Measurements from ENCODE around the gene SYPL2. TPM values are rescaled to one million over a fixed set of nuclear protein-coding genes. Genes with fewer than 3 reads are reported as not detected.

Gene SYPL2
- total RNA-seq, 1 experiment from 2014 or later, result not detected

DNA sequence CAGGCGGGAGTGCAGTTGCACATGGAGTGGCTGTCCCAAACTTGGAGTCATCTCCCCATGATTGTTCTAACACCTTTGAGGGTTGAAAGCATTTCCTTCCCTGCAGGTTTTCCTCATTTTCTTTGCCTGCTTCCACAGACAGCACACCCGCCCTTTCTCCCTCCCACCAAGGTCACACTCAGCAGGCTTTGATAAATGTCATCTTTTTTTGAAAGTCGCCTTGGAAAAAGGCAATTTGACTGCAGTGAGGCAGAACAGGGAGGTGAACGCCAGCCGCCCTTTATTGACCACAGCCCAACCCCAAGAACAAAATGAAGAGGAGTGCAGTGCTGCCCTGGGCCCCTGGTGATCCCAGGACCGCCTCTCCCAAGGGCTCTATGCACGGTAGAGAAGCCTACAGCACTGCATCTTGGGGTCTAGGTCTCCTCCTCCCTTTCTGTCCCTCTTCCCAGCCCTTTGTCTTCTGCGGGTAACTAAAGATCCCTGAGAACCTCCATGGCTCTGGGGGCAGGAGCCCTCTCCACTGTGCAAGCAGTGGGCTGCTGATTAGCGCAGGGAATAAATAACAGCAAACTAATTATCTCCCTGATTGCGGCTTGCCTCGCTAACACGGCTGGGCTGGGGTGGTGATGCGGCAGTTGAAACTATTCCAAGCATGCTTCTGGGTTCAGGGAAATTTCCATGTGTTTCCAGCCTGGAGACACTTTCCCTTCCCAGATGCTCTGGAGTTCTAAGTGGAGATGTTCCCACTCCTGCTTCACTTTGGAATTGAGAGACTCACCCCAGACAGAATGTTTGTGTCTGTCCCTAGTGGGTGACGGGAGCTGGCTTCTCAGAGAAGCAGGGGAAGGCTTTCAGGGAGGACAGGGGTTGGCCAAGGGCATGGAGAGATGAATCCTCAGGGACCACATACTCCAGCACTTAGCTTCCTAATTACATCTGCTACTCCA lies 54.9 kb downstream of the SYPL2 start:
- no TSS peak for BruUV-seq (replicated peaks)
- Histone ChIP-seq H3K4me1 (ENCODE audit: insufficient read depth, low read length) (no peaks in the 10 kb centered on the region), H3K4me3 (ENCODE audit: low read length) (no peak overlapping the region), H3K9ac (ENCODE audit: low read length) (no peak overlapping the region), H3K9me3 (ENCODE audit: low read length) (no peaks in the 10 kb centered on the region), H3K79me2 (ENCODE audit: low read length) (no peaks in the 10 kb centered on the region), H4K20me1 (ENCODE audit: low read length) (no peaks in the 10 kb centered on the region), H3K4me2 (ENCODE audit: low read length) (no peak overlapping the region), H3K36me3 (ENCODE audit: low read depth, low read length) (no peaks in the 10 kb centered on the region), H3F3A (ENCODE audit: low read length, unreplicated experiment) (no peaks in the 10 kb centered on the region), H3K9me2 (replicated peaks; ENCODE audit: low read length) (no peaks in the 10 kb centered on the region), H3K27ac (ENCODE audit: low read length) (no peak overlapping the region), H2AFZ (ENCODE audit: low read length) (no peak overlapping the region), H3K27me3 (ENCODE audit: low read length) (no peaks in the 10 kb centered on the region)
- intact Hi-C loops (cut with micrococcal nuclease), result no loop called here
- ATAC-seq (no peak), DNase-seq (no peak)
- POLR2A ChIA-PET (ENCODE audit: unreplicated experiment), result no interaction called here
- CTCF ChIA-PET, result no interaction called here
- TF ChIP-seq, protein P1, sequence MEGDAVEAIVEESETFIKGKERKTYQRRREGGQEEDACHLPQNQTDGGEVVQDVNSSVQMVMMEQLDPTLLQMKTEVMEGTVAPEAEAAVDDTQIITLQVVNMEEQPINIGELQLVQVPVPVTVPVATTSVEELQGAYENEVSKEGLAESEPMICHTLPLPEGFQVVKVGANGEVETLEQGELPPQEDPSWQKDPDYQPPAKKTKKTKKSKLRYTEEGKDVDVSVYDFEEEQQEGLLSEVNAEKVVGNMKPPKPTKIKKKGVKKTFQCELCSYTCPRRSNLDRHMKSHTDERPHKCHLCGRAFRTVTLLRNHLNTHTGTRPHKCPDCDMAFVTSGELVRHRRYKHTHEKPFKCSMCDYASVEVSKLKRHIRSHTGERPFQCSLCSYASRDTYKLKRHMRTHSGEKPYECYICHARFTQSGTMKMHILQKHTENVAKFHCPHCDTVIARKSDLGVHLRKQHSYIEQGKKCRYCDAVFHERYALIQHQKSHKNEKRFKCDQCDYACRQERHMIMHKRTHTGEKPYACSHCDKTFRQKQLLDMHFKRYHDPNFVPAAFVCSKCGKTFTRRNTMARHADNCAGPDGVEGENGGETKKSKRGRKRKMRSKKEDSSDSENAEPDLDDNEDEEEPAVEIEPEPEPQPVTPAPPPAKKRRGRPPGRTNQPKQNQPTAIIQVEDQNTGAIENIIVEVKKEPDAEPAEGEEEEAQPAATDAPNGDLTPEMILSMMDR (conservative IDR thresholded peaks at IDR 0.05; ENCODE audit: low read depth, low read length), result no peak
- no peak for TF ChIP-seq EZH2 (IDR thresholded peaks at IDR 0.05; ENCODE audit: low read length, unreplicated experiment)
- no peak for TF ChIP-seq EZH2phosphoT487 (IDR thresholded peaks at IDR 0.05; ENCODE audit: borderline replicate concordance, low read length)

DNA sequence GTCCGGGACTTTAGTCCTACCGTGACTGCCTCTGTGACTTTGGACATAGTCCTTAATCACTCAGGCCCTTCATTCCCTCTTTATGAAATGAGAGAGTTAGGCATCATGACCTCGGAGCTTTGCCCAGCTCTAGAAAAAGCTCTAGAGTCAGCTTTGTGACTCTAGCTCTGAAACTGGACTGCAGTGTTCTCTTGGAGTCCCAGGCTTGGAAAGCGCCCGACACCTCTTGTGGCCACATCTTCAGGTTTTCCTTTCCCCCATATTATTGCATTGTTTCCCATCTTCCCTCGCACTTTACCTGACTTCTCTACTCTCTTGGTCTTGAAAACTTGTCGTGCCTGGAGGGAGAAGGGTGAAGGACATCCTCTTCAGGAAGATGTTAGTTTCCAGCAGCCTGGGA lies 55.7 kb downstream of the SYPL2 start:
- Histone ChIP-seq H3K9me2 (replicated peaks; ENCODE audit: low read length) (no peaks in the 10 kb centered on the region), H3F3A (ENCODE audit: low read length, unreplicated experiment) (no peaks in the 10 kb centered on the region), H4K20me1 (ENCODE audit: low read length) (no peaks in the 10 kb centered on the region), H3K4me3 (ENCODE audit: low read length) (no peak overlapping the region), H3K27me3 (ENCODE audit: low read length) (0 out of 2 replicates have a peak, but pooled peaks cover 7% of the 10 kb centered on the region), H3K27ac (ENCODE audit: low read length) (no peak overlapping the region), H3K4me2 (ENCODE audit: low read length) (no peak overlapping the region), H3K79me2 (ENCODE audit: low read length) (no peaks in the 10 kb centered on the region), H3K36me3 (ENCODE audit: low read depth, low read length) (no peaks in the 10 kb centered on the region), H2AFZ (ENCODE audit: low read length) (no peak overlapping the region), H3K9ac (ENCODE audit: low read length) (no peak overlapping the region), H3K9me3 (ENCODE audit: low read length) (no peaks in the 10 kb centered on the region), H3K4me1 (ENCODE audit: insufficient read depth, low read length) (no peaks in the 10 kb centered on the region)
- BruUV-seq (replicated peaks), result no TSS peak
- CTCF ChIA-PET, result no interaction called here
- ATAC-seq, result no peak
- POLR2A ChIA-PET (ENCODE audit: unreplicated experiment), result no interaction called here
- intact Hi-C loops (cut with micrococcal nuclease), result no loop called here
- DNase-seq, result no peak
- TF ChIP-seq EZH2phosphoT487 (IDR thresholded peaks at IDR 0.05; ENCODE audit: borderline replicate concordance, low read length) (no peak), EZH2 (IDR thresholded peaks at IDR 0.05; ENCODE audit: low read length, unreplicated experiment) (no peak)
- TF ChIP-seq, protein P1 (conservative IDR thresholded peaks at IDR 0.05; ENCODE audit: low read depth, low read length), result no peak

DNA sequence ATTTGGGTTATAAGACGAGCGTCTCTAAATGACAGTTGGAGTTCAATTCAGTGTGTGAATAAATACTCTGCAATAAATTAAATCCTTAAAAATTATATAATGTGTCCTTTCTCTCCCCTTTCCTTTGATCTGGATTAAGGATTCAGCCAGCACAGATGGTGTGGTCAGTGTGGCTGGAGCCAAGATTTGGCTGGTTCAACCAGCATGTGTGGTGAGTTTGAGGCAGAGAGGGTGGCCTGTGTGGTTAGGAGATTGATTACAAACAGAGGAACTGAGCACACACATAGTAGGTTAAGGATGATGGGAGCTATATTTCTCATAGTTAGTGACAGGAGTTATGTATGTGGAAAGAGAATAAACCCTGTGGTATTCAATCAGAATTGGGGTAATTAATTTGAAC lies 57.4 kb downstream of the SYPL2 start:
- Histone ChIP-seq H3K4me2 (ENCODE audit: low read length) (no peak overlapping the region), H3F3A (ENCODE audit: low read length, unreplicated experiment) (no peaks in the 10 kb centered on the region), H3K9ac (ENCODE audit: low read length) (no peak overlapping the region), H3K27ac (ENCODE audit: low read length) (no peak overlapping the region), H3K9me3 (ENCODE audit: low read length) (no peaks in the 10 kb centered on the region), H3K9me2 (replicated peaks; ENCODE audit: low read length) (no peaks in the 10 kb centered on the region), H3K79me2 (ENCODE audit: low read length) (no peaks in the 10 kb centered on the region), H2AFZ (ENCODE audit: low read length) (no peak overlapping the region), H3K36me3 (ENCODE audit: low read depth, low read length) (no peaks in the 10 kb centered on the region), H4K20me1 (ENCODE audit: low read length) (no peaks in the 10 kb centered on the region), H3K4me1 (ENCODE audit: insufficient read depth, low read length) (no peaks in the 10 kb centered on the region), H3K4me3 (ENCODE audit: low read length) (no peak overlapping the region), H3K27me3 (ENCODE audit: low read length) (0 out of 2 replicates have a peak, but pooled peaks cover 8% of the 10 kb centered on the region)
- ATAC-seq (no peak), DNase-seq (no peak)
- intact Hi-C loops (cut with micrococcal nuclease), result no loop called here
- ChIA-PET CTCF (no interaction called here), POLR2A (ENCODE audit: unreplicated experiment) (no interaction called here)
- no TSS peak for BruUV-seq (replicated peaks)
- TF ChIP-seq EZH2phosphoT487 (IDR thresholded peaks at IDR 0.05; ENCODE audit: borderline replicate concordance, low read length) (no peak), EZH2 (IDR thresholded peaks at IDR 0.05; ENCODE audit: low read length, unreplicated experiment) (no peak)
- TF ChIP-seq, protein P1 (conservative IDR thresholded peaks at IDR 0.05; ENCODE audit: low read depth, low read length), result no peak

Measured in PC-3 (cell line).